GM19193 (cell line): Measurements from ENCODE around the gene NAP1L4.

Experiments used
- POLR2A ChIP-seq: IDR thresholded peaks from 4 replicates; pipeline ENCODE4 v1.6.1; 2011; ENCODE audit not compliant: insufficient read depth, insufficient read length; ENCODE audit errors: extremely low read depth

The NAP1L4 gene

DNA sequence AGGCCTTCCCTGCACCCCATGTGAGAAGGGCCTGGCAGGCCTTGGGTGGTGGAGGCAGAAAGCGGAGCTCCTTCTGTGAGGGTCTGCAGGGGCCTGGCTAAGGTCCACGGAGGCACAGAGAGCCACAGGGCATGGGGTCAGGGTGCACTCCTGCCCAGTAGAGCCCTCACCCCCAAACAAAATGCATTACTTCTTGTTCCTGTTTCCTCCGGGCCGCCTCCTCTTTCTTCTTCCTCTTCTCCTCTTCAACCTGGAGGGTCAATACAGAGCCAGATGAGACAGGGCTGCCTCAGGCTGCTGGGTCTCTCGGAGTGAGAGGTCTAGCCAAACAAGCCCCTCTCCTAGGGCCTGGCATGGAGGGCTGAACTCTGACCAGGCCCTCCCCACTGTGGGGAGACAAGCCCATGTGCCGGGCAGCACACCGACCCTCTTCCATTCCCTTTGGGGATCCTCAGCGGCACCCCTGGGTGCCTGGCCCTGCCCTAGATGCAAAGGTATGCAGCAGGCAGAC lies 10.3 kb upstream of the NAP1L4 start:
- no peak for TF ChIP-seq POLR2A

DNA sequence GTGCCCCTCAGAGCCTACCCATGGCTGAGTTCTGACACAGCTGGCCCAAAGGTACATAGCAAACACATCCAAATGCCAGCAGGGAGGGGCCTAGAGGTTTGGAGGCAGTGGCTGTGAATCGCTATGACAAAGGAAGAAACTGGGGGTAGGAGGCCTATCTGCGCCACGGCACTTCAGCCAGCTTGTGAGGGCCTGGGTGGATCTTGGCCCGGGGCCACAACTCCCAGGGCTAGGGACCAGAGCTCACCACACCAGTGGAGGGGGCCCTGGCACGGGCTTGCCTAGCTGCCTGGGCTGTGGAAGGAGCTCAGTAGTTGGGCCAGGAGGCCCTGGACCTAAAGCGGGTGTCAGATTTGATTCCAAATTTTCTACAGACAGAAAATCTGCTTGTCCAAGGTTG lies 9.4 kb upstream of the NAP1L4 start:
- TF ChIP-seq POLR2A: no peak

DNA sequence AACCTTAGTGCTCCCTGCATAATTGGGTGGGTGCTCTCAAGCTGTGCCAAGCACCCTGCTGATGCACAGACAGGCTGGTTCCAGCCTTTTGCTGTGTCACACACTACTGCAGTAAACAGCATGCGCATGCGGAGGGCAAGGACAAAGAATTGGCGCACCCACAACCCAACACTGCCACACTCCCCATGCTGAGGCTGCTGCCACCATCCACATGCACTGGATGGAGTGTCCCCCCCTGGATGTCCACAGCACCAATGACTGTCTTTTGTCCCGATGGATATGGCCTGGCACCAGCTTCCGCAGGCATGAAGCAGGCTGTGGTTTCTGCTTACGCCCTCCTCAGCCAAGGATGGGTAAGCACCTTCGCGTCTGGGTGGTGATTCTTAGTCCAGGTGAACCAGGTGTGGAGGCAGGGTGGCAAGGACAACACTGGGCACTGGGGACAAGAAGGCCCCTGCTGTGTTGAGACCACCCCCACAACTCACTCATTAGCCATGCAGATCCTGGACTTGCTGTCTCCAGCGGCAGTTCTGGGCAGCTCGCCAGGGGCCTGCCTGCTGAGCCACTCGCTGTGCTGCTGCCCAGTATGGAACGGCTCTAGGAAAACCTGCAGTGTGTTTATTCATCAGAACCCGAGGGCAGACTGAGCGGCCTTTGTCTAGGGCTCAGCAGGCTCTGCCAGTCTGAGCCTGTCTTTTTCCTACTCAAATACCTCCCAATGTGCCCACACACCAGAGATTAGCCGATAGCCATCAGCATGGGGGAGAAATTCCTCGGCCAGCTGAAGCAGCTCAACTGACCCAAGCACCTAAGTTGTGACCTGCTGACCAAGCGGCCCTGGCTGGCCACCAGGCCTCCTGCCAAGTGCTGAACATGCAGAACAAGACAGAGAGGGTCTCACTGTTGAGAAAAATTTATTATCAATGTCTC lies 8.2 kb upstream of the NAP1L4 start:
- TF ChIP-seq POLR2A: no peak

DNA sequence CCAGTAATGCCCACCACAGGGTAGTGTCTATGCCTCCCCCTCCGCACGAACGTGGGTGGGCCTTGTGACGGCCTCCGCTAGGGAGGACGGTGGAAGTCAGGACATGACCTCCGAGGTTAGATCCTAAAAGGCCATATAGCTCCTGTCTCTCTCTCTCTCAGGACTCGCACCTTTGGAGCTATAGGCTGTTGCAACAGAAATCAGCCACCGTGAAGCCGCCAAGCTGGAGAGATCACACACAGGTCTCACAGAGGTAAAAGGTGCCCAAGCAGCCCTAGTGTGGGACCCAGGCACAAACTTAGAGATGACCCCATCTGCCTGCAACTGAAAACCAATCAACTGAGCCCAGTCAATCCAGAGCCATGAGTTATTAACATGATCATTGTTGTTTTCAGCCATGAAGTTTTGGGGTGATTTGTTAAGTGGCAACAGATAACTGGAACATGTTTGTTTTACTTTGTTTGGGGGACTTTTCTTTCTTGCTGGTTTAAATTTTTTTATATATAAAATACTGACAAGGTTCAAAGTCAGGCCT lies 7.4 kb upstream of the NAP1L4 start:
- no peak for TF ChIP-seq POLR2A

DNA sequence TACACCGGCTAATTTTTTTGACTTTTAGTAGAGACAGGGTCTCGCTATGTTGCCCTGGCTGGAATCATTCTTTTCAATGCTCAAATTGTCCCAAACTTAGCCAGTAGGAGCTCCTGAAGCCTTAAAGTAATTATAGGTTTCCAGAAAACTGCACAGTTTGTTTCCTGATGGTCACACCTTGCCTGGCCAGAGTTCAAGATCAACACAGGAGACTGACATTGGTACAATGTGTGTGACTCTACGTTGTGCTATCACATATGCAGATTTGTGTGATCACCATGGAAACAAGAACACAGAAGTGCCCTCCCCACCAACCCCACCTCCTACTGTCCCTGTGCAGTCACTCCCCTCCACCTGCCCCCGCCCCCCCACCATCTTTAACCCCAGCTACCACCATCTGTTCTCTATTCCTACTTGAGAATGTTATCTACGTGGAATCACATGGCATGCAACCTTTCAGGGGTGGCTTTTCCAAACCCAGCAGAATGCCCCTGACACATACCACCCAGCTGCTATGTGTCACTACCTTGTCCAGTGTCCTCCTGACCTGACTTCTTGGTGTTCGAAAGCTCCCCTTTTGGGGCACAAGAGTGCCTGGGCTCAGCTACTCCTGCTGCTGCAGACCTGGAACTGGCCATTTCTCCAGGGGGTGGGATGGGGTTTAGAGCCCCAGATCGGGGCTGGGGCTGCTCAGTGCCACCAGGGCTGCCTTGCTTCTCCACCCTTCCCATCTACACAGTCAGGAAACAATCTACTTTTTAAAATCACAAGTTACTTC lies 6.1 kb upstream of the NAP1L4 start:
- TF ChIP-seq POLR2A: no peak

DNA sequence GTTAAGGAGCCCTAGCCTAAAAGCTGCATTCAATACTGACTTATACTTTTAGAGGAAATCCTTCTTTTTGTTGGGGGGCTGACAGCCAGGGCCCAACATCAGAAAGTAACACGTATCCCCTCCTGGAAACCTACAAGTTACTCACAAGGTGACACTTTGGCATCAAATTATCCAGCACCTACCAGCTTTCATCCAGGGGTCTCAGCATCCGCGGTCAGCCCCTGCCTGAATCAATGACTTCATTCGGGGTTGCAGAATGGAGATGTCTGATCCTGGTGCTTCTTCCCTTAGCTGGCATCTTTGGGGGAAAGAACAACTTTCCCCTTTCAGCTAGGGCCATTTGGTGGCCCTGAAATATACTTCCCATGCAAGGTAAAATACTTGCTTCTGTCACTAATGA lies 5.3 kb upstream of the NAP1L4 start:
- no peak for TF ChIP-seq POLR2A

DNA sequence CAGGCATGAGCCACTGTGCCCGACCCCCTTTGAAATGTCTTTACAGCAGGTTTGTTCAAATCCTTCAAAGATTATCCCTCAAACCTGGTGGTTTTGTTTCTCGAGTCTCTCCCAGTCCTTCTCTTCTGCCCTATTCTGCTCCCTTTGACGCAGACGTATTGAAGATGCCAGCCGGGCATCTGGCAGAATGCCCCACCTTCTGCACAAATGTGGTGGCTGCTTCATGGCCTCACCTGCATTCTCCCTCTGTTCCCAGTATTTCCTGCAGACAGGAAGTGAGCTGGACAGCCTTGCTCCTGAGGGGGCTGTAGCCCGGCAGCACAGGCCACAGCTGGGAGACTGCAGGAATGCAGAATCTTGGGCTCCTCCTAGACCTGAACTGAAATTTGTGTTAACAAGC lies 4.8 kb upstream of the NAP1L4 start:
- no peak for TF ChIP-seq POLR2A

DNA sequence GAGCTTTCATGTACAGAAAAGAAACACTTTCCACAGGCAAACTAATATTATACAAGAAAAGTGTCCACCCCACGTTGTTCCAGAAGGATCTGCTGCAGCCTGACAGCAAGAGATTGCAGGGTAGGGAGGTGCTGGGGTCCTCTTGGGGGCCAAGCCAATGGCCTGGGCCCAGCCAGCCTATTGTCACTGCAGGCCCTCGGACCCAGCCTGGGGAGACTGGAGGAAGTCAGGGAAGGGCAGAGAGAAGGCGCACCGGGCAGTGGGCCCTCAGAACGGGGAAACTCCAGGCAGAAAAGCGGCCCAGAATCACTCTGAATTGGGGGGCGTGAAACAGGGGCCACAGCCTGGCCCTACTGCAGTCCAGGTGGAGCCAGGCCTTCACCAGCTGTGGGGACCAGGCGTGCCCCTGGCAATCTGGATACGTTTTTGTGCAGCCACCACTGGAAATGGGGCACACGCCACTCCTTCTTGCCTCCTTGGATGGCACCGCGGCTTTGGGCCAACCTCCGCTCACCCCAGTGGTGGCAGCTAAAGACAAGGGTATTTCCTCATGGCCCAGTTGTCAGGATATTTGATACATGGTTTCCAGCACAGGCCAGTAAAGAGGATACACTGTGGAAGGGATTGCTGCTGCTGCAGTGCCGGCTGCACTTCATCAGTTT lies 3.9 kb upstream of the NAP1L4 start:
- no peak for TF ChIP-seq POLR2A

DNA sequence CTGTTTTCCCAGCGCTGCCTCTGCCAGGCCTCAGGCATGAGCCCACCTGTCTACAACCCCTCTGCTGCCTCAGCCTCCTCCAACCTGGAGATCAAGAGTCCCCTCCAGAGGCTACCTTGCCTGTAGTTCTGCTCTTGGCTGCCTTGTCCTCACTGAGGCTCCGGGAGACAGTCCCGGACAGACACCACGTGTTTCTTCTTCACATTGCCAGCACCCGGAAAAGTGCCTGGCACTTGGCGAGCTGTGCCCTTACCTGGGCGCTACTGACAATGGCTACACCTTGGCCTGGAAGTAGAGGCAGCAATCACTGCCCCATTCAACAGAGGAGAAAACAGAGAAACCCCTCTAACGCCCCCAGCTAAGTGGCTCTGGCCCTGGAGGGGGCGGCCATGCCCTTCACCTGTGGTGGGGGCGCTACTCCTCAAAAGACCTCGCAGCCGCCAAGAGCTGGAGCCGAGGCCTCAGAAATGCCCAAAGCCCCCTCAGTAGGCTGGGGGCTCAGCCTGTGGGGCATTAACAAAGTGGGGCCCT lies 3.0 kb upstream of the NAP1L4 start:
- no peak for TF ChIP-seq POLR2A

DNA sequence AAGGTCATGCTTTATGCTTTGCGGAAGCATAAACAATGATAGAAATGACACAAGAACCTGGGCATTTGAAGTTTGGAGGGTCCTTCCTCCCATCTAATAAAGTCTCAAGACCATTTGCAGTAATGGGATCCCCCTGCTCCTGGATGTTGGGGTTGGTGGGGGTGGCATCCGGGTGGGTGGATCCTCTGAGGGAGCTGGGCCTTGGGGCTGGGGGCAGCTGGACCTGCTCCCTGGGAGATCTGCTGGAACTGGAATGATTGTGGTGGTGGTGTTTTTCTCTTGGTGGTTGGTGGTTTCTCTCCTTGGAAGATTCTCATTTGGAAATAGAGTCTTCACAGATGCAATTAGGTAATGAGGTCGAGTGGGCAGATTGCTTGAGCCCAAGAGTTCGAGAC lies 2.2 kb upstream of the NAP1L4 start:
- TF ChIP-seq POLR2A: no peak

DNA sequence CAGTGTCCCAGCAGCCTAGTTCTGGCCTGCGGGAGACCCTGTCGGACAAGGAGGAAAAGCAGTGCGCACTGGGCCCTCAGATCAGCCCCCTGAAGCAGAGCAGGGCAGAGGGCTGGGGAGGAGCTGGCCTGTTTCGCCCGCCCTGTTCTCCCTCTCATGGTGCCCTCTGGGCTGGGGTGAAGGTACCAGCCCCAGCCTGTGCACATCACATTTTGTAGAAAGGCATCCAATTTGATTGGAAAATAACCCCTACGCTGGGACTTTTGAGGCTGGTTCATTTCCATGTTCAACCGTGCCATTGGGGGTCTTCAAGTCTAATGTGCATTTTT lies 832 bp upstream of the NAP1L4 start:
- no peak for TF ChIP-seq POLR2A

DNA sequence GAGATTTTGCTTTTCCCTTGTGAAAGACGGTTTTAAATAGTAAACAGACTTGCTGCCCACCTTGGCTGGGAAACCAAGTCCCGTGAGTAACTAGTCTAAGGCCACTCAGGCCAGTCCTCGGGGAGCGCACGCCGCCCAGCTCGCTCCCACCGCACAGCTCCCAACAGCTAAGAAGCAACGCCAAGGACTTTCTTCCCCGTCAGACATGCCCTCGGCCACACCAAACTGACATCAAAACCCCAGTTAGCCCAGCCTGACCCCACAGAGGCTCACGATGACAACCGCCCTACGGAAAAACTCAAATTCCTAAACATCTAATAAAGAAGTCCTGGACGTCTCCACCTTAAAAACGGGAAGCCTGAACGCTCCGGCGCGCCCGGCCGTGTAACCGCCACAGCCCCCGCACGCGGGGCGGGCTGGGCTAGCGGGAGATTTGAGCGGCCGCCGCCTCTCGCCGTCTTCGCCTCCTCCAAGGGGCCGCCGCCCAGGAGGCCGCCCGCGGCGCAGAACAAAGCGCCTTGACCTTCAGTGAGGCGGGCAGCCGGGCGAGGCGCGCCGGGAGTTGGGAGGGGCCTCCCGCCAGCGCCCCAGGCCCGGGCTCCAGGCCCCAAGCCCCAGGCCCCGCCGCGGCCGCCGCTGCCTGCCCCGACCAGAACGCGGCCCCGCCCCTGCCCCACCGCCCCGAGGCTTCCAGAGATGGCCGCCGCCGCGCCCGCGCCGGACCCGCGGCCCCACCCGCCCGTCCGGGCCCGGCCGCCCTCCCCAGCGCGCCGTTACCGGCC lies 486 bp downstream of the NAP1L4 start:
- no peak for TF ChIP-seq POLR2A

DNA sequence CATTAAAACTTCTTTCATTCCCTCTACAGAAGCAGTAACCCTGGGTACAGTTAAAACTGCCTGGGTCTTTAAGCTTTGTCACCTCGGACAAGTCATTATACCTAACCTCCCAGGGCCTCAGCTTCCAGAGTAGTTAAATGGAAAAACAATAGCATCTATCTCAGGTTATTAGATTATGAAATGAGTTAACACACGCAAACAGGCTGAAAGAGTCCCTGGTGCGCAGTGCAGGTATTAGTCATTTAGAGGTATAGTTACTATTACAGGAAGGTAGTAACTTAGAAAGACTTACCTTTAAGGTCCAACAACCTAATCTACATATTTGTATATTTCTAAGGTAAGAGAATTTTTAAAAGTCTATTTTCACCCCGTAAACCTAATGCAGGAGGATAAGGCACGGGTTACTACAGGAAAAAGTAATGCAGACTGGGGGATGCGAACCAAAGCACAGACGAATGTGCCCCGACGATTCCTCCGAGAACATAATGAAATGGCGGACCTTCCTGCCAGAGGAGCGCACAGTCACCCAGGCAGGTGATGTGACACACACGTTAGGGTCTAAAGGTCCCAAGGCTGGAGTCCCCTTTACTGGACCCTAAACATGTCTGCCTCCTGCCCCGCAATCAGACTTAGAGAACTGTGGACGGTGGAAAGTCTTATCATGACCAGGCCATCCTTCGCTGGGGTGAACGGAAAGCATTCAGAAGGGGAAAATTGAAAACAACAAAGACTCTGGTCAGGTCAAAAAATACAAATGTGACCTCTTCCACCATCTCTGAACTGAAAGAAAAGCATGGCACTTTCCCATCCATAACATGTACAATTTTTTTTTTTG lies 1.3 kb downstream of the NAP1L4 start:
- TF ChIP-seq POLR2A: no peak
